Activated CD4-positive, alpha-beta T cell treated with anti-CD3 and anti-CD28 coated beads, Interleukin-2, Interleukin-4, amounts not matched to agents 100 ng/mL and 50 ng/mL, durations not matched to agents 16 hours and 8 hours (primary cell): ENCODE results near the gene A3GALT2.

Experiments used
- DNase-seq: peaks from one replicate; pipeline ENCODE4 v3.0.0-alpha.2; 2020; ENCODE audit warnings: low spot score

Gene A3GALT2

GRCh38 chr1:33320619-33321165 lies at the start of gene A3GALT2:
A3GALT2 (minus strand) TSS chr1:33321098; CDS start chr1:33321098, 0 bp downstream.
- no peak for DNase-seq

GRCh38 chr1:33370301-33370700 lies 49.4 kb upstream of the A3GALT2 start:
- DNase-seq, result no peak

GRCh38 chr1:33369764-33370163 lies 48.9 kb upstream of the A3GALT2 start:
- no peak for DNase-seq

GRCh38 chr1:33369081-33369480 lies 48.2 kb upstream of the A3GALT2 start:
- DNase-seq, result no peak

GRCh38 chr1:33368431-33368830 lies 47.5 kb upstream of the A3GALT2 start:
- no peak for DNase-seq

- DNase-seq, result peak; percentile 84
Observed at GRCh38 chr1:33367485-33368405, 46.8 kb upstream of the A3GALT2 start.

- DNase-seq, result no peak
Observed at GRCh38 chr1:33366762-33367484, 46.0 kb upstream of the A3GALT2 start.

- DNase-seq, result no peak
Observed at GRCh38 chr1:33365560-33365997, 44.7 kb upstream of the A3GALT2 start.

- DNase-seq, result no peak
Observed at GRCh38 chr1:33364565-33364918, 43.6 kb upstream of the A3GALT2 start.

GRCh38 chr1:33363470-33363861 lies 42.6 kb upstream of the A3GALT2 start:
- DNase-seq, result no peak

- DNase-seq, result no peak
Observed at GRCh38 chr1:33363021-33363420, 42.1 kb upstream of the A3GALT2 start.

- DNase-seq, result no peak
Observed at GRCh38 chr1:33361532-33362235, 40.8 kb upstream of the A3GALT2 start.

GRCh38 chr1:33360367-33360766 lies 39.5 kb upstream of the A3GALT2 start:
- DNase-seq, result no peak

GRCh38 chr1:33359931-33360330 lies 39.0 kb upstream of the A3GALT2 start:
- DNase-seq, result no peak

- DNase-seq, result no peak
Observed at GRCh38 chr1:33358795-33359503, 38.1 kb upstream of the A3GALT2 start.

GRCh38 chr1:33358114-33358794 lies 37.4 kb upstream of the A3GALT2 start:
- DNase-seq, result no peak

- no peak for DNase-seq
Observed at GRCh38 chr1:33357099-33357498, 36.2 kb upstream of the A3GALT2 start.

- no peak for DNase-seq
Observed at GRCh38 chr1:33354707-33355316, 33.9 kb upstream of the A3GALT2 start.

- no peak for DNase-seq
Observed at GRCh38 chr1:33353531-33353930, 32.6 kb upstream of the A3GALT2 start.

GRCh38 chr1:33351281-33351660 lies 30.4 kb upstream of the A3GALT2 start:
- no peak for DNase-seq
